Neural progenitor cell (in vitro differentiated cells): Measurements from ENCODE around the gene CLCNKA.

Source experiments
- CTCF ChIP-seq: fragments of 200-600 bp; sonication (generic); IDR thresholded peaks from 2 replicates; pipeline ENCODE4 v1.5.1; 2017; ENCODE audit warnings: antibody characterized with exemption, mild to moderate bottlenecking
- EZH2phosphoT487 ChIP-seq: fragments of 200-600 bp; sonication (generic); IDR thresholded peaks from 2 replicates; pipeline ENCODE4 v1.6.1; 2017; ENCODE audit warnings: antibody characterized with exemption

GRCh38 chr1:16015491-16015890 is 6.3 kb upstream of the CLCNKA start:
- TF ChIP-seq CTCF (no peak), EZH2phosphoT487 (no peak)
